Measurements from ENCODE around the gene AGPAT2. TPM values are rescaled to one million over a fixed set of nuclear protein-coding genes. Genes with fewer than 3 reads are reported as not detected.

Gene AGPAT2
- total and polyA plus RNA-seq, 2 experiments from 2014 or later: 31.8 to 44.7 TPM

DNA sequence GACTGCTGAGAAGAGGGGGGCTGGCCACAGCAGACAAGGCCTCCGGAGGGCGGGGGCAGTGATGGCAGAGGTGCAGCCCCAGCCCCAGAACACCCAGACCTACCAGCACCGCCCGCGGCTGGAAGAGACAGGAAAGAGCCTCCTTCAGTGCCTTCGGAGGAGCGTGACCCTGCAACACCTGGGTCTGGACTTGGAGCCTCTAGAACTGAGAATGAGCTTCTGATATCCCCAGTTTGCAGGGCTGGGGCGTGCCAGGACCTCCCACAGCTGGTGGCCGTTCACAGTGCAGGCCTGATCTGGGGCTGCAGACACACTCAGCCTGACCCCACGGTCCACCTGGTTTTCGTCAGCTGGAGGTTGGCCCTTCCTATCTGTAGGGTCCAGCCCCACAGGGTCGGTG is 46.4 kb upstream of the AGPAT2 start:
- H3K36me3 ChIP-seq (ENCODE audit: insufficient read depth): no peaks in the 10 kb centered on the region
- Mint-ChIP-seq H3K27ac (no peak overlapping the region), H3K9me3 (no peaks in the 10 kb centered on the region; the same call in 1 of the 3 replicates), H3K4me1 (no peaks in the 10 kb centered on the region; the same call in 2 of the 3 replicates), H3K36me3 (ENCODE audit: low read depth) (0 out of 3 replicates have a peak, but pooled peaks cover 3% of the 10 kb centered on the region), H3K4me3 (no peak overlapping the region), H3K27me3 (ENCODE audit: insufficient read depth, low read depth, poor library complexity) (peaks cover 17% of the 10 kb centered on the region)
- no peak overlapping the region for H3K27ac ChIP-seq (ENCODE audit: low read depth)
- TF ChIP-seq EZH2phosphoT487 (IDR thresholded peaks at IDR 0.05; ENCODE audit: unreplicated experiment): no peak
- TF ChIP-seq CREB1 (CRISPR knock-in tag; IDR thresholded peaks at IDR 0.05; ENCODE audit: low read depth): no peak
- no peak for TF ChIP-seq NANOG (IDR thresholded peaks at IDR 0.05; ENCODE audit: borderline replicate concordance)
- no peak for TF ChIP-seq ZNF331 (CRISPR knock-in tag; IDR thresholded peaks at IDR 0.05; ENCODE audit: low read depth)
- no peak for TF ChIP-seq JUNB (IDR thresholded peaks at IDR 0.05; ENCODE audit: unreplicated experiment)
- no peak for TF ChIP-seq POLR2AphosphoS5 (IDR thresholded peaks at IDR 0.05; ENCODE audit: low read depth)
- TF ChIP-seq STAT1 (IDR thresholded peaks at IDR 0.05; ENCODE audit: unreplicated experiment): no peak
- TF ChIP-seq EZH2 (IDR thresholded peaks at IDR 0.05; ENCODE audit: low read depth, unreplicated experiment): no peak
- no peak for TF ChIP-seq ZNF462 (CRISPR knock-in tag; IDR thresholded peaks at IDR 0.05)
- TF ChIP-seq, protein P1, sequence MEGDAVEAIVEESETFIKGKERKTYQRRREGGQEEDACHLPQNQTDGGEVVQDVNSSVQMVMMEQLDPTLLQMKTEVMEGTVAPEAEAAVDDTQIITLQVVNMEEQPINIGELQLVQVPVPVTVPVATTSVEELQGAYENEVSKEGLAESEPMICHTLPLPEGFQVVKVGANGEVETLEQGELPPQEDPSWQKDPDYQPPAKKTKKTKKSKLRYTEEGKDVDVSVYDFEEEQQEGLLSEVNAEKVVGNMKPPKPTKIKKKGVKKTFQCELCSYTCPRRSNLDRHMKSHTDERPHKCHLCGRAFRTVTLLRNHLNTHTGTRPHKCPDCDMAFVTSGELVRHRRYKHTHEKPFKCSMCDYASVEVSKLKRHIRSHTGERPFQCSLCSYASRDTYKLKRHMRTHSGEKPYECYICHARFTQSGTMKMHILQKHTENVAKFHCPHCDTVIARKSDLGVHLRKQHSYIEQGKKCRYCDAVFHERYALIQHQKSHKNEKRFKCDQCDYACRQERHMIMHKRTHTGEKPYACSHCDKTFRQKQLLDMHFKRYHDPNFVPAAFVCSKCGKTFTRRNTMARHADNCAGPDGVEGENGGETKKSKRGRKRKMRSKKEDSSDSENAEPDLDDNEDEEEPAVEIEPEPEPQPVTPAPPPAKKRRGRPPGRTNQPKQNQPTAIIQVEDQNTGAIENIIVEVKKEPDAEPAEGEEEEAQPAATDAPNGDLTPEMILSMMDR (conservative IDR thresholded peaks at IDR 0.05; ENCODE audit: low read depth in 2 of 2): no peak
- TF ChIP-seq ZNF114 (CRISPR knock-in tag; IDR thresholded peaks at IDR 0.05): no peak
- no peaks in the 10 kb centered on the region for H3F3A ChIP-seq (replicated peaks; ENCODE audit: low read depth)
- no peaks in the 10 kb centered on the region for H3K4me1 ChIP-seq (ENCODE audit: insufficient read depth)
- H3K4me3 ChIP-seq: no peak overlapping the region
- 0 out of 2 replicates have a peak, but pooled peaks cover 8% of the 10 kb centered on the region for H3K79me2 ChIP-seq (replicated peaks; ENCODE audit: insufficient read depth)
- ATAC-seq (no peak), DNase-seq (ENCODE audit: low spot score) (no peak)
- no peaks in the 10 kb centered on the region; the same call in 1 of the 2 replicates for H4K20me1 ChIP-seq (replicated peaks; ENCODE audit: insufficient read depth)
- no peaks in the 10 kb centered on the region for H3K9me2 ChIP-seq (ENCODE audit: insufficient read depth)
- no peak overlapping the region for H3K4me2 ChIP-seq
- H2AFZ ChIP-seq: no peak overlapping the region
- peaks cover 13% of the 10 kb centered on the region for H3K27me3 ChIP-seq (ENCODE audit: insufficient read depth)
